RKO (cell line): ENCODE measurements around the gene PELI1.
"Not testable (repeated sequence)": the region's sequence is repeated elsewhere in the genome, so short reads cannot be mapped to it uniquely, and the experiment has no call there.

Experiments
- DNase-seq: peaks from one replicate; pipeline ENCODE4 v3.0.0-alpha.2; 2016; ENCODE audit warnings: low spot score

The PELI1 gene

DNA sequence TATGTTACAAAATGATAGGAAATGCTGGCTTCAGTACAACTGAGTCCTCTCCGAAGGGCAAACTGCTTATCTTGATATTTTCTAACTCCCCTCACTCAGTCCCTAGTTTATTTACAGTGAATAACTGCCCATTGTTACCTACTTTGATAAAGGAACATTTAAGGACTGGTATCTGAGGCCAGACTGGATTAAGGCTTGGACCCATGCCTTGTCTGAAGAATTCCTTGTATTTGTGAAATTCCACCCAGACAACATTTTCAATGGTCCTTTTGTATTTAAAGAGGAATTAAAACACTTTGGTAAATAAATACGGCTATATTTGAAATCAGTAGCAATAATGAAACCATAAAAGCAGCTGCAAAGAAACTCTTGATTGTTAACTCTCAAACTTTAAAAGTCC, 58.3 kb downstream of the PELI1 start:
- DNase-seq, result no peak

DNA sequence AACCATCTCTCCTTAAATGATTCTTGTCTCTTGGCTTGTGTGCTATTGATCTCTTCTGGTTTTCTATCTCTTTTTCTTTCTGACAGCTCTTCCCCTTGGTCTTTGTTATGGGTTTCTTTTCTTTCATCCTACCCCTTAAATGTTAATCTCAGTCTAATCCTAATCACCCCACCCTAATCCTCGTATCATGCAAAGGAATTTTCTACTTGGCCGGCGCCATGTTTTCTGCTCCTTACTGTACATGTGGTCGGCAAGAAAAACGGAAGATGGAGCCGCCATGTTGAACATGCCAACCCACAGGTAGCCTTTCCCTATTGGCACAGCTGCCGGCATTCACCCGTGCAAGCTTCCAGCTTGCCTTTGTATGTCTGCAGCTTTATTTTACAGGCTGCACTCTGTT, 63.2 kb downstream of the PELI1 start:
- no peak for DNase-seq

DNA sequence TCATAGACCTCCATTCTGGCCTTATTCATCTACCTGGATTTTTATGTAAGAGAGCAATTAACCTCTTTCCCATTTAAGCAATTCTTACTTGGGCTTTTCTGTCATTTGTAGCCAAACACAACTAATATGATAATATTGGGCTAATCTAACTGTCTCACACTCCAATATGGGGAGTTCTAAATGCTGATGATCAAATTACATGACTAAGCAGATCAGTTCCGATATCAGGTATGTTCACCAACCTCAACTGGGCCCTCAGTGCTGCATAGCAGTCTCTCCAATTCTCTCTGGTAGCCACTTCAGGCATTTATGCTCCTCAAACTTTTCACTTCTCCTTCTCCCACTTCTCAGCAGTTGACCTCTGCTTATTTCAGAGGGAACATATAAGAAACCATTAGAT, 64.0 kb downstream of the PELI1 start:
- no peak for DNase-seq

DNA sequence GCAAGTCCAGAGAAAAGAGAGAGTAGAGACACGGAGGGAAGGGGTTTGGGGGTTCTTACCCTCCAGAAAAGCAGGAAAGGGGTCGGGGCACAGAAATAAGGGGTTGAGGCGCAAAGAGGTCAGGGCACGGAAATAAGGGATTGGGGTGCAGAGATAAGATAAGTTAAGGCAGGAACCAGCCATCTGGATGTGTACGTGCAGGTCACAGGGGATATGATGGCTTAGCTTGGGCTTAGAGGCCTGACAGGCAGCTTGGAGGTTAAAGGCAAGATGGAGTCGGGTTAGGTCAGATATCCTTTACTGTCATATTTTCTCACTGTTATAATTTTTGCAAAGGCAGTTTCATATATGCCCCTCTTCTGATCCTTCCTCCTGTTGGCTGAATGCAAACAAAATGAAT, 64.5 kb downstream of the PELI1 start:
- DNase-seq, result not testable (repeated sequence)

DNA sequence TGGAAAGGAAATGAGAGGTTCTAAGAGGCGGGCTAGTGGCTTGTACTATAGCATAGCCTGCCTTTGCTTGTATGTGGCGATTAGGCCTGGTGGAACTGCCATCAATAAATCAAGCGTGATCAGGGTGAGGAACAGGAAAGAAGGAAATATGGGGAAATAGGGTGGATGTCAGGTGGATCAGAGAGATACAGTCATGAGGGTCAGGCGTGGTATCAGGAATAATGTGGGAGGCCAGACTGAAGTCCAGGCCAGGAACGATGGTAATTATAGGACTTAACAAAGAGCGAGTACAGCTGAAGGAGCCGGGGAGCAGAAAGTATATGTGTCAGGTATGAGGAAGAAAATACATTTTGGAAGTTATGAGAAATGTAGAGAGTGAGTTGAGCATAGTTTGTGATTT, 67.4 kb downstream of the PELI1 start:
- DNase-seq, result not testable (repeated sequence)

DNA sequence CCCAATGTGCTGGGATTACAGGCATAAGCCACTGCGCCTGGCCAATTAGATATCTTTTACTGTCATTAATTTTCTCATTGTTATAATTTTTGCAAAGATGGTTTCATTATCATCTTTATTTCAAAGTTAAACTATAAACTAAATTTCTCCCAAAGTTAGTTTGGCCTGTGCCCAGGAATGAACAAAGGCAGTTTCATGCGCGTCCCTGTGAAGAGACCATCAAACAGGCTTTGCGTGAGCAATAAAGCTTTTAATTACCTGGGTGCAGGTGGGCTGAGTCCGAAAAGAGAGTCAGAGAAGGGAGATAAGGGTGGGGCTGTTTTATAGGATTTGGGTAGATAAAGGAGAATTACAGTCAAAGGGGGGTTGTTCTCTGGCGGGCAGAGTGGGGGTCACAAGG, 69.6 kb downstream of the PELI1 start:
- DNase-seq, result not testable (repeated sequence)

DNA sequence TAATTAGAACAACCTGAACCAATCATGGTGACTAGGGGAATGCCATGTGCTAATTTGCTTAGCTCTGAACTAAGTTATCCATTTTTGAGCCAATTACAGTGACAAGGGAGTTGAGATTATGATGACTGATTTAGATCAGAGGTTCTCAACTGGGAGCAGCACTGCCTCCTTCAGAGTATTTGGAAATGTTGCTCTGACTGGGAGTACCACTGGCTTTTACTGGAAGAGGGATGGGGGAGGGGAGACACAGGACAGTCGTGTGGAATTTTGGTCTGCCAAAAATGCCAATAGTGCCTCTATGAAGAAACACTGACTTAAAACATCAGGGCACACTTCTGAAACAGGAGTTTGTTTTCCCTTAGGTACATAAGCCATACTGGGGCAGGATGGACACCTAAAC, 76.9 kb downstream of the PELI1 start:
- no peak for DNase-seq

DNA sequence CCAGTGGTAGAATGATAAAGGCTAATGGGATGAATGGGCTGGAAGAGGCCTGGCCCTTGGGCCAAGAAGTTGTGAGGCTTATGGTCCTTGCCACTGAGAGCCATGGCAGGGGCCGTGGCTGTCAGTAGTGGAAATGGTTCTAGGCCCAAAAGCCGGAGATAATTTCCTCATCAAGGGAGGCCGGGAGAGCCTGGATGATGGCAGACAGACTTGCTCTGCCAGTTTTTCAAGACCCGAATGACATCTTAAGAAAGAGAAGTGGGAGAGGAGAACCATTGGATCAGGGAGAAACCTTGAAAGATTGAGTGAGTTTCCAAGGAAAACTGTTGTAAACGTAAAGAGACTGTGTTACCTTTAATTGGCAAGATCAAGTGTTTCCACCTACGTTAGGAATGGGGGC, 78.7 kb downstream of the PELI1 start:
- no peak for DNase-seq

DNA sequence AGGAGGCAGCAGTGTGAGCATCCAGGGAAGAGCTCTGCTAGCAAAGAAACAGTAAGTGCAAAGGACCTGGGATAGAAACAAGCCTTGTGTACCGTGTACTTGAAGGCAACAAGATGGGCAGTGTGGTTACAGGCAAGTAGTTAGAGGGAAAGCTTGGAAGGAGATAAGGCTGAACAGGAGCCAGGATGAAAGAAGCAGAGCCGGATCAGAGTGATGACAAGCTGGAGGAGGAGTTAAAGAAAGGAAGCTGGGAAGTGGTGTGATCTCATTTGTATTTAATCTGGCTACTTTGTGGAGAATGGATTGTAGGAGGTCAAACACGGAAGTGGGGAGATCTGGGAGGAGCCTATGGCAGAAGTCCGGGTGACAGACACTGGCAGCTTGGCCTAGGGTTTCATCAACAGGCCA, 80.3 kb downstream of the PELI1 start:
- DNase-seq, result no peak

DNA sequence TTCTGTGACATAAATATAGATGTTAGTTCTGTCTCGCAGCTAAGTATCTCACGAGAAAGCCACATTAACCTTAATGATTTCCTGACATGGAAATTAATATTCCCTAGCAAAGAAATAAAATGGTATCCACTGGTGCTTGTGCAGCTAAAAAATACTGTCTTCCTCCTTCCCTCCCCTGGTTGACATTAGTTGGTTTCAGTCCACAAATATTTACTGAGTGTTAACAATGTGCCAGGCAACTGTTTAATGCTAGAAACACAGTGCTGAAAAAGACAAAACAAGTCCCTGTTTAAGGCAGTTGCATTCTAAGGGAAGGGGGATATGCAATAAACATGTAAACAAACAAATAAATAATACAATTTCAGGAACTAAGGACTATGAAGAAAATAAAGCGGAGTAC, 80.8 kb downstream of the PELI1 start:
- no peak for DNase-seq

DNA sequence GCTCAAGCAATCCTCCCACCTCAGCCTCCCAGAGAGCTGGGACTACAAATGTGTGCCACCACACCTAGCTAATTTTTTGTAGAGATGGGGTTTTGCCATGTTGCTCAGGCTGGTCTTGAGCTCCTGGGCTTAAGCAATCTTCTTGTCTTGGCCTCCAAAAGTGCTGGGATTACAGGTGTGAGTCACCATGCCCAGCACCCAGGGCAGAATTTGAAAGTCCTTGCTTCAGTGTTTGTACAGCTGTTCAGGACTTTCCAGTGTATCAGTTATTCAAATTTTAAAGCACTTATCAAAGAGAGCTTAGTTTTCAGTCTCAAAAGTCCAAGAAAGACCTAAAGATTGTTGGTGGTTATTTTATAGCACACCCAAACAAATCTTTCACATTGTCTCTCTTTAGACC, 81.4 kb downstream of the PELI1 start:
- no peak for DNase-seq

DNA sequence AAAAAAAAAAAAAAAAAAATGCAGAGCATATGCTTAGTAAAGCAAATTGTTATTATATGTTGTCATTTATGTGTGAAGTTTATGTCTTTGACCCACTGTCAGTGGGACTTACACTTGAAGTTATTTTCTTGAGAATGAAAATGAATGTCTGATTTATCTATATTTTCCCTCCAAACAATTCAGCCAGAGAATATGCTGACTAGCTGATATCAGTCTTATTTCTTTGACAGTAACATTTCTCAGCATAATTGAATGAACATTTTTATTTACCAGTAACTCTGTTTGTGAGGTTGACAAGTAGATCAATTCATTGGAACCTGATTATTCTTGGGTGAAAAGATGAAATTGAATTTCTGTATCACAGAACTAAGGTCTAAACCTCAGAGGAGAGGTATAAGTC, 85.0 kb downstream of the PELI1 start:
- DNase-seq, result no peak

DNA sequence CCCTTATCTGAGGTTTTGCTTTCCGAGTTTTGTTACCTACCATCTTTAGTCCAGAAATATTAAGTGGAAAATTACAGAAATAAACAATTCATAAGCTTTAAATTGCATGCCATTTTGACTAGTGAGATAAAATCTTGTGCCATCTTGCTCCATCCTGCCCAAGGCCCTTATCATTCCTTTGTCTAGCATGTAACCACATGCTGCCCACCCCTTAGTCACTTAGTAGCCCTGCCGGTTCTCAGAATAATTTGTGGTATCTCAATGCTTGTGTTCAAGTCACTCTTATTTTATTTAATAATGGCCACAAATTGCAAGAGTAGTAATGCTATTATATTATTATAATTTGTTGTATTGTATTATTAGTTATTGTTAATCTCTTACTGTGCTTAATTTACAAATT, 88.2 kb downstream of the PELI1 start:
- no peak for DNase-seq

DNA sequence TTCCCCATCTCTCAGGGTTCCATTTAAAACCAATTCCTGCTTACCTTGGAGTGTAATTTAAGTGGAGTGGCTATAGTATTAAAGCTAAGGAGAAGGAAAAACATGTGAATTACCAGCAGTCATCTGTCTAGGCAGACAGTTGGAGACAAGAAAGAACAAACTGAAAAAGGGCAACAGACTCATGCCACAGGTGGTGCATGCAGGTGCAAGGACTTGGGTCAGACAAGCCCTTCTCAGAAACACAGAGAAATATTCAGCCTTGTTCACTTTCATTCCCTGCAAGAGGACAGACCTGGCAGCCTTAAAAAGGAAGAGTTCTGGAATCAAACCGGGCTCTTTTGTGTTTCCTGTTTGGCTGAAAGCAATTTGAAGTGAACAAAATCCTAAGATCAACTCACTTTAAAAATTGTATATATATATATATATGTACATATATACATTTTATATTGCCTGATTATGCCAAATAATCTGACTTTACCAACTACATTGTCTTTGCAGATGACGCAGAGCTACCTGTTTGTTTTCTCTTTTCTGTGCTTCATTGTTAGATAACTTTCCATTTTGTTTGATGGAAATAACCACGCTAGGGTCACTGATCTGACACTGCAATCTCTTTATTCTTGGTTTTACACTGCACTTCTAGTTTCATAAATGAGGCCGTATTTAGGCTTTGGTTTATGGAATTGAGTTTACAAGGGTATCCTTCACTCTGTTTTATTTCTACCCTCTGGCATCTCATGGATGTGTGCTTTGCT, 89.9 kb downstream of the PELI1 start:
- DNase-seq, result no peak

DNA sequence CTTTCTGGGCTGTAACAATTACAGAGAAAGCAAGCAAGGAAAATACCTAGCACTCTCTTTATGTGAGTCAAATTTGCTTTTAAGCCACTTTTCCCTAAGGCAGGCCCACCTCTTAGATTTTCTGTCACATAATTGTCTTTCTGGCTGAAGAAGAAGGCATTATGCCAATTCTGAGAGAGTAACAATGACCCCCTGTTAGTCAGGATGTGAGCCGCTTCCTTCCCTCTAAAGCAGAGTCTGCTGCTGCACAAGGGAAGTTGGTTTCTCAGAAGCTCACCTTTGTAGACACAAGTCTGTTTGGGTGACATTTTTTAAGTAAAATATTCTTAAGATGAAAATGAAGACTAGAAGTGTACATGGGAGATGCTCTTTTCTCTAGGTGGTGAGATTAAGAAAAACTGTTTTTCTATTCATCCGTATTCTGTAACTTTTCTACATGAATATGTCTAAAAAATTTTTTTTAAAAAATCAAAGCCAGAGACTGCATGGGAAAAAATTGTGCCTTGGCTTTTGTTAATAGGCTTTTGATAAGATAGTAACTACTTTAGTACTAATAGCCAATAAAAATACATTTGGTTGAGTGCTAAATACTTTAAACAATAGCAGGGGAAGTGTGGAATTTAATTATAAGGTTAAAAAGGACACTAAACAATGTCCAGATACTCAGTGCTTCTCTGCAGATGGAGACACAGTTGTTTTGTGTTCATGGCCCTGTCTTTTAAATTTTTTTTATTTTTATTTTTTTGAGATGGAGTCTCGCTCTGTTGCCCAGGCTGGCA, 91.6 kb downstream of the PELI1 start:
- no peak for DNase-seq

DNA sequence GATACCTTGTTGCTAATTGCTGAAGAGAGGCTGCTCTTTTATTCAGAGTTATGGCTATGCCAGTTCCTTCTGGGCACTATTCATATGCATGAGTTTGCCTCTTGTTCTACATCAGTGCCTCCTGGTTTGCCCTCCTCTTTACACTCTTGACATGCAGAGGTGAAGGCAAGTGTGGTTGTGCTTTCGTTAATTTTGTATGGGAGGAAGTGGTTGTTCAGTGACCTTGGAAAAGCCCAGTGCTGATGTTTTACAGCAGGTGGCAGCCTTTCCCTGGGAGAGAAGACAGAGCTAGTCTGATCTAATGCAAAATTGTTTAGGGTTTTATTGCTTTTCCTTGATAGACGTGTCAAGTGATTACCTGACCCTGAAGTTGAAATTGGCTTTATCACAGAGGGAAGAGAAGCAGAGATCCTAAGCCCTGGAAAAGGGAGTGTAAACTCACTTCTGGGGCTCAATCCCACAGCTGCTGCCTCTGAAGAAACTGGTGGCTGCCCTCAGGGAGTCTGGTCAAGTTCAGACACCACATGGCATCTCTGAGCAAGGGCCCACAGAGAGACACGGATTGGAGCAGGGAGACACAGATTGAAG, 94.5 kb downstream of the PELI1 start:
- peak; percentile 72 for DNase-seq

DNA sequence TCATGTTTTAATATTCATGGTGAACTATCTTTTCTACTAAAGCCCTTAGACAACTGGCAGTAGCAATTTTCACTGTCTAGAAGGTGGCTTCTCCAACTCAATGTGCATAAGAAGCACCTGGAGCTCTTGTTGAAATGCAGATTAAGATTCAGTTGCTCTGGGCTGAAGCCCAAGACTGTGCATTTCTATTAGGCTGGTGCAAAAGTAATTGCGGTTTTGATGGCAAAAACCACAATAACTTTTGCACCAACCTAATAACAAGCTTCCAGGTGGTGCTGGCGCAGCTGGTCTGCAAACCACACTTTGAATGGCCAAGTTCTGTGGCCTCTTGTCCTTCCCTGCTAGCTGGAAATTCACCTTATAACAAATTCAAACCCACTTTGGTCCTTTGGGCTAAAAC, 98.3 kb downstream of the PELI1 start:
- no peak for DNase-seq
